ENCODE results near the gene DNAJC1. TPM values are rescaled to one million over a fixed set of nuclear protein-coding genes. Genes with fewer than 3 reads are reported as not detected.

DNAJC1 gene
- total RNA-seq, 6 experiments from 2014 or later = 16.0 to 106 (median 27.8) TPM

- H3K27me3 ChIP-seq = no peaks in the 10 kb centered on the region
- ATAC-seq (no peak), DNase-seq (no peak)
- H3K36me3 ChIP-seq = no peaks in the 10 kb centered on the region
- no peaks in the 10 kb centered on the region for H3K4me1 ChIP-seq
- 80% methylated on average over 3 of the region's 6 CpGs for WGBS (ENCODE audit: insufficient coverage, low coverage, low lambda C conversion rate, missing lambda C conversion rate)
- intact Hi-C loops (cut with DNase I) = no loop called here
- H3K9me3 ChIP-seq = no peaks in the 10 kb centered on the region
- TF ChIP-seq CTCF (IDR thresholded peaks at IDR 0.05) (no peak), POLR2A (IDR thresholded peaks at IDR 0.05) (no peak)
- no peak overlapping the region for H3K4me3 ChIP-seq
- H3K27ac ChIP-seq = no peak overlapping the region
Observed at GRCh38 chr10:21925851-21926250, 77.7 kb downstream of the DNAJC1 start.

- Histone ChIP-seq H3K36me3 (no peaks in the 10 kb centered on the region), H3K27ac (no peak overlapping the region), H3K4me3 (no peak overlapping the region), H3K9me3 (no peaks in the 10 kb centered on the region), H3K4me1 (no peaks in the 10 kb centered on the region), H3K27me3 (no peaks in the 10 kb centered on the region)
- no peak for DNase-seq
- no peak for TF ChIP-seq POLR2A (IDR thresholded peaks at IDR 0.05)
- TF ChIP-seq CTCF (IDR thresholded peaks at IDR 0.05) = no peak
- intact Hi-C loops (cut with DNase I) = no loop called here
- ATAC-seq = no peak
Observed at GRCh38 chr10:21924511-21924910, 79.0 kb downstream of the DNAJC1 start.

- H3K4me1 ChIP-seq = no peaks in the 10 kb centered on the region
- H3K9me3 ChIP-seq = no peaks in the 10 kb centered on the region
- ATAC-seq (no peak), DNase-seq (no peak)
- H3K27ac ChIP-seq = no peak overlapping the region
- 100% methylated on average over 3 of the region's 3 CpGs for WGBS (ENCODE audit: insufficient coverage, low coverage, low lambda C conversion rate, missing lambda C conversion rate)
- intact Hi-C loops (cut with DNase I) = no loop called here
- no peak for TF ChIP-seq CTCF (IDR thresholded peaks at IDR 0.05)
- no peak for TF ChIP-seq POLR2A (IDR thresholded peaks at IDR 0.05)
- H3K36me3 ChIP-seq = no peaks in the 10 kb centered on the region
- no peak overlapping the region for H3K4me3 ChIP-seq
- H3K27me3 ChIP-seq = no peaks in the 10 kb centered on the region
Observed at GRCh38 chr10:21920633-21921032, 82.9 kb downstream of the DNAJC1 start.

GRCh38 chr10:21919906-21920305 is 83.6 kb downstream of the DNAJC1 start:
- H3K4me1 ChIP-seq = no peaks in the 10 kb centered on the region
- intact Hi-C loops (cut with DNase I) = no loop called here

More at GRCh38 chr10:21919906-21920305, 83.6 kb downstream of the DNAJC1 start:
- Histone ChIP-seq H3K27me3 (no peaks in the 10 kb centered on the region), H3K27ac (no peak overlapping the region), H3K4me3 (no peak overlapping the region), H3K9me3 (no peaks in the 10 kb centered on the region), H3K36me3 (no peaks in the 10 kb centered on the region)
- DNase-seq (no peak), ATAC-seq (no peak)
- TF ChIP-seq CTCF (IDR thresholded peaks at IDR 0.05) (no peak), POLR2A (IDR thresholded peaks at IDR 0.05) (no peak)
